Stimulated activated CD4-positive, alpha-beta T cell treated with anti-CD3 and anti-CD28 coated beads, Interleukin-12 subunit alpha, Interleukin-12 subunit beta, amount 100 ng/mL, for 4 hours (primary cell): ENCODE results near the gene ABHD18.
"Not testable (repeated sequence)": the region's sequence is repeated elsewhere in the genome, so short reads cannot be mapped to it uniquely, and the experiment has no call there.

ENCODE experiments used
- DNase-seq: peaks from one replicate; pipeline ENCODE4 v3.0.0-alpha.2; 2020

Gene ABHD18

GRCh38 chr4:127965062-127965802 lies at the start of gene ABHD18, which contains the start of gene MFSD8:
TSS of gene ABHD18 (plus strand) at chr4:127965406. CDS start at chr4:127982956, 17,550 bp downstream.
TSS of gene MFSD8 (minus strand) at chr4:127965173. CDS start at chr4:127965133, 40 bp downstream.
- DNase-seq: peak; percentile 98

GRCh38 chr4:127916512-127916911 lies 48.7 kb upstream of the ABHD18 start:
- no peak for DNase-seq

- DNase-seq: no peak
These were observed 48.1 kb upstream of the ABHD18 start for GRCh38 chr4:127917151-127917550.

GRCh38 chr4:127920521-127920920 lies 44.7 kb upstream of the ABHD18 start:
- DNase-seq: no peak

- DNase-seq: no peak
These were observed 43.0 kb upstream of the ABHD18 start for GRCh38 chr4:127922226-127922625.

GRCh38 chr4:127925720-127926119 lies 39.5 kb upstream of the ABHD18 start:
- DNase-seq: not testable (repeated sequence)

GRCh38 chr4:127930175-127930574 lies 35.0 kb upstream of the ABHD18 start:
- no peak for DNase-seq

GRCh38 chr4:127931836-127932235 lies 33.4 kb upstream of the ABHD18 start:
- not testable (repeated sequence) for DNase-seq

GRCh38 chr4:127936974-127937373 lies 28.2 kb upstream of the ABHD18 start:
- DNase-seq: no peak

GRCh38 chr4:127957105-127957504 lies 8.1 kb upstream of the ABHD18 start:
- no peak for DNase-seq

GRCh38 chr4:127959794-127960193 lies 5.4 kb upstream of the ABHD18 start:
- no peak for DNase-seq

- DNase-seq: not testable (repeated sequence)
These were observed 1.4 kb upstream of the ABHD18 start for GRCh38 chr4:127963633-127964398.

GRCh38 chr4:127964426-127965061 lies 662 bp upstream of the ABHD18 start:
- DNase-seq: not testable (repeated sequence)

- DNase-seq: peak; percentile 64
These were observed 583 bp downstream of the ABHD18 start for GRCh38 chr4:127965803-127966175.

GRCh38 chr4:127967141-127967775 lies 2.1 kb downstream of the ABHD18 start:
- DNase-seq: no peak

GRCh38 chr4:127968586-127968985 lies 3.4 kb downstream of the ABHD18 start:
- no peak for DNase-seq

GRCh38 chr4:127970925-127971324 lies 5.7 kb downstream of the ABHD18 start:
- not testable (repeated sequence) for DNase-seq

- no peak for DNase-seq
These were observed 10.0 kb downstream of the ABHD18 start for GRCh38 chr4:127975121-127975770.

GRCh38 chr4:127978930-127979329 lies 13.7 kb downstream of the ABHD18 start:
- no peak for DNase-seq

- no peak for DNase-seq
These were observed 17.2 kb downstream of the ABHD18 start for GRCh38 chr4:127982445-127982844.

- no peak for DNase-seq
These were observed 20.8 kb downstream of the ABHD18 start for GRCh38 chr4:127985989-127986388.

- DNase-seq: no peak
These were observed 23.4 kb downstream of the ABHD18 start for GRCh38 chr4:127988638-127989037.

GRCh38 chr4:127993151-127993550 lies 27.9 kb downstream of the ABHD18 start:
- DNase-seq: no peak
